ENCODE data around the gene SH3BGR. TPM values are rescaled to one million over a fixed set of nuclear protein-coding genes. Genes with fewer than 3 reads are reported as not detected.

SH3BGR gene
- total RNA-seq, 1 donor from 2014 or later = 9.9 TPM

DNA sequence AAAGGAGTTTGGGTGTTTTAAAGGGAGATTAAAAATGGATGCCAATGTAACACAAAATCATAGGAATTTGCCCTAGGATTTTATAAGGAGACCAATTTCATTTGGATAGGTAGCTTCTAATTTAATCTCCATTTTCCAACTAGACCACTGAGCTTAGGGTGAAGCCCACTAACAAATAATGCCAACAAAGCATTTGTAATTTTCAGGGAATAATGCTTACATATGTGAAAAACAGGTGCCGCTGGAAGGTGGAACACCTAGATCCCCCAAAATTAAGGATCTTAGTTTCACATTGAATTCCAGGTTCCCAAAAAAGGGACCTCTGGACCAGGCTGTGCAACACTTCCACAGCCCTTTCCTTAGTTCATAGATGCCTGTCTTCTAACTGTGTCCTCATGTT, 94.8 kb downstream of the SH3BGR start:
- H3K9me3 Mint-ChIP-seq (ENCODE audit: unreplicated experiment) = peaks cover 2% of the 10 kb centered on the region
- Histone ChIP-seq H3K9me3 (ENCODE audit: insufficient read depth, low read depth, low read length) (no peaks in the 10 kb centered on the region), H4K20me1 (ENCODE audit: insufficient read depth, low read length) (no peaks in the 10 kb centered on the region), H3K4me3 (ENCODE audit: insufficient read depth, low read depth, low read length) (no peak overlapping the region), H3K9ac (ENCODE audit: low read length) (no peak overlapping the region), H2AFZ (ENCODE audit: low read depth, low read length) (no peak overlapping the region), H3K4me1 (ENCODE audit: insufficient read depth, low read length) (no peaks in the 10 kb centered on the region), H3K4me2 (ENCODE audit: low read length) (no peak overlapping the region), H3K36me3 (ENCODE audit: insufficient read depth, low read length) (no peaks in the 10 kb centered on the region), H3K27me3 (ENCODE audit: insufficient read depth, low read length) (no peaks in the 10 kb centered on the region), H3K79me2 (ENCODE audit: insufficient read depth, low read length) (no peaks in the 10 kb centered on the region), H3K27ac (ENCODE audit: low read depth, low read length) (no peak overlapping the region)
- FAIRE-seq (no peak), DNase-seq (ENCODE audit: low read depth) (no peak)
- no peaks in the 10 kb centered on the region for H3K27me3 Mint-ChIP-seq (ENCODE audit: low read depth, unreplicated experiment)
- TF ChIP-seq EZH2 (IDR thresholded peaks at IDR 0.05; ENCODE audit: insufficient read depth, low read length) = no peak
- TF ChIP-seq, protein P1, sequence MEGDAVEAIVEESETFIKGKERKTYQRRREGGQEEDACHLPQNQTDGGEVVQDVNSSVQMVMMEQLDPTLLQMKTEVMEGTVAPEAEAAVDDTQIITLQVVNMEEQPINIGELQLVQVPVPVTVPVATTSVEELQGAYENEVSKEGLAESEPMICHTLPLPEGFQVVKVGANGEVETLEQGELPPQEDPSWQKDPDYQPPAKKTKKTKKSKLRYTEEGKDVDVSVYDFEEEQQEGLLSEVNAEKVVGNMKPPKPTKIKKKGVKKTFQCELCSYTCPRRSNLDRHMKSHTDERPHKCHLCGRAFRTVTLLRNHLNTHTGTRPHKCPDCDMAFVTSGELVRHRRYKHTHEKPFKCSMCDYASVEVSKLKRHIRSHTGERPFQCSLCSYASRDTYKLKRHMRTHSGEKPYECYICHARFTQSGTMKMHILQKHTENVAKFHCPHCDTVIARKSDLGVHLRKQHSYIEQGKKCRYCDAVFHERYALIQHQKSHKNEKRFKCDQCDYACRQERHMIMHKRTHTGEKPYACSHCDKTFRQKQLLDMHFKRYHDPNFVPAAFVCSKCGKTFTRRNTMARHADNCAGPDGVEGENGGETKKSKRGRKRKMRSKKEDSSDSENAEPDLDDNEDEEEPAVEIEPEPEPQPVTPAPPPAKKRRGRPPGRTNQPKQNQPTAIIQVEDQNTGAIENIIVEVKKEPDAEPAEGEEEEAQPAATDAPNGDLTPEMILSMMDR (IDR thresholded peaks at IDR 0.05; ENCODE audit: insufficient read depth, low read depth, low read length) = no peak
- H3K27ac Mint-ChIP-seq (ENCODE audit: unreplicated experiment) = no peak overlapping the region
- H3K4me3 Mint-ChIP-seq (ENCODE audit: unreplicated experiment) = no peak overlapping the region
- H3K36me3 Mint-ChIP-seq (ENCODE audit: low read depth, unreplicated experiment) = no peaks in the 10 kb centered on the region
- no peaks in the 10 kb centered on the region for H3K4me1 Mint-ChIP-seq (ENCODE audit: low read depth, unreplicated experiment)

GRCh38 chr21:39552856-39553255, 101.1 kb downstream of the SH3BGR start:
- H3K4me3 Mint-ChIP-seq (ENCODE audit: unreplicated experiment) = no peak overlapping the region
- no peaks in the 10 kb centered on the region for H3K4me1 ChIP-seq (ENCODE audit: insufficient read depth, low read length)
- FAIRE-seq (no peak), DNase-seq (ENCODE audit: low read depth) (no peak)
- no peaks in the 10 kb centered on the region for H4K20me1 ChIP-seq (ENCODE audit: insufficient read depth, low read length)
- peaks cover 8% of the 10 kb centered on the region for H3K9me3 Mint-ChIP-seq (ENCODE audit: unreplicated experiment)
- no peak overlapping the region for H3K27ac ChIP-seq (ENCODE audit: low read depth, low read length)
- H3K36me3 Mint-ChIP-seq (ENCODE audit: low read depth, unreplicated experiment) = no peaks in the 10 kb centered on the region
- no peak overlapping the region for H3K4me2 ChIP-seq (ENCODE audit: low read length)
- TF ChIP-seq EZH2 (IDR thresholded peaks at IDR 0.05; ENCODE audit: insufficient read depth, low read length) = no peak
- TF ChIP-seq, protein P1 (IDR thresholded peaks at IDR 0.05; ENCODE audit: insufficient read depth, low read depth, low read length) = no peak
- H3K9me3 ChIP-seq (ENCODE audit: insufficient read depth, low read depth, low read length) = no peaks in the 10 kb centered on the region
- H3K79me2 ChIP-seq (ENCODE audit: insufficient read depth, low read length) = no peaks in the 10 kb centered on the region
- no peak overlapping the region for H3K27ac Mint-ChIP-seq (ENCODE audit: unreplicated experiment)
- no peak overlapping the region for H3K4me3 ChIP-seq (ENCODE audit: insufficient read depth, low read depth, low read length)
- H3K27me3 ChIP-seq (ENCODE audit: insufficient read depth, low read length) = peaks cover 2% of the 10 kb centered on the region
- H3K4me1 Mint-ChIP-seq (ENCODE audit: low read depth, unreplicated experiment) = no peaks in the 10 kb centered on the region
- H3K27me3 Mint-ChIP-seq (ENCODE audit: low read depth, unreplicated experiment) = no peaks in the 10 kb centered on the region
- no peak overlapping the region for H2AFZ ChIP-seq (ENCODE audit: low read depth, low read length)
- H3K36me3 ChIP-seq (ENCODE audit: insufficient read depth, low read length) = no peaks in the 10 kb centered on the region
- no peak overlapping the region for H3K9ac ChIP-seq (ENCODE audit: low read length)

GRCh38 chr21:39553331-39553730, 101.6 kb downstream of the SH3BGR start:
- no peak overlapping the region for H3K4me2 ChIP-seq (ENCODE audit: low read length)
- FAIRE-seq = no peak

More at GRCh38 chr21:39553331-39553730, 101.6 kb downstream of the SH3BGR start:
- no peaks in the 10 kb centered on the region for H3K79me2 ChIP-seq (ENCODE audit: insufficient read depth, low read length)
- H3K4me3 ChIP-seq (ENCODE audit: insufficient read depth, low read depth, low read length) = no peak overlapping the region
- Mint-ChIP-seq H3K9me3 (ENCODE audit: unreplicated experiment) (peaks cover 8% of the 10 kb centered on the region), H3K27me3 (ENCODE audit: low read depth, unreplicated experiment) (no peaks in the 10 kb centered on the region), H3K4me3 (ENCODE audit: unreplicated experiment) (no peak overlapping the region), H3K27ac (ENCODE audit: unreplicated experiment) (no peak overlapping the region), H3K36me3 (ENCODE audit: low read depth, unreplicated experiment) (no peaks in the 10 kb centered on the region), H3K4me1 (ENCODE audit: low read depth, unreplicated experiment) (no peaks in the 10 kb centered on the region)
- H3K27me3 ChIP-seq (ENCODE audit: insufficient read depth, low read length) = peaks cover 2% of the 10 kb centered on the region
- no peaks in the 10 kb centered on the region for H3K36me3 ChIP-seq (ENCODE audit: insufficient read depth, low read length)
- DNase-seq (ENCODE audit: low read depth) = no peak
- H3K9ac ChIP-seq (ENCODE audit: low read length) = no peak overlapping the region
- no peaks in the 10 kb centered on the region for H4K20me1 ChIP-seq (ENCODE audit: insufficient read depth, low read length)
- TF ChIP-seq, protein P1 (IDR thresholded peaks at IDR 0.05; ENCODE audit: insufficient read depth, low read depth, low read length) = no peak
- TF ChIP-seq EZH2 (IDR thresholded peaks at IDR 0.05; ENCODE audit: insufficient read depth, low read length) = no peak
- no peak overlapping the region for H3K27ac ChIP-seq (ENCODE audit: low read depth, low read length)
- H2AFZ ChIP-seq (ENCODE audit: low read depth, low read length) = no peak overlapping the region
- no peaks in the 10 kb centered on the region for H3K4me1 ChIP-seq (ENCODE audit: insufficient read depth, low read length)
- H3K9me3 ChIP-seq (ENCODE audit: insufficient read depth, low read depth, low read length) = no peaks in the 10 kb centered on the region
